GM12878 (cell line): Measurements from ENCODE around the gene PELO. TPM values are rescaled to one million over a fixed set of nuclear protein-coding genes. Genes with fewer than 3 reads are reported as not detected.

ENCODE experiments used
- CHD1 ChIP-seq: IDR thresholded peaks from 2 replicates; pipeline ENCODE4 v1.6.1; 2012; ENCODE audit warnings: low read depth, low read length, improper control_type of control experiment
- CREM ChIP-seq: IDR thresholded peaks from 2 replicates; pipeline ENCODE4 v1.6.1; 2014; ENCODE audit warnings: antibody characterized with exemption, low read depth
- EGR1 ChIP-seq, 2 experiments: IDR thresholded peaks; 1 replicate in 1 of 2; 2 replicates in 1 of 2; pipeline ENCODE4 v1.6.1; 2011 to 2012; ENCODE audit warnings: low read depth in 2 of 2, low read length in 2 of 2, borderline replicate concordance in 1 of 2, mild to moderate bottlenecking in 1 of 2, moderate library complexity in 1 of 2
- ETV6 ChIP-seq, 2 experiments: fragments of 450-650 bp in 1 of 2; IDR thresholded peaks in 1 of 2; conservative IDR thresholded peaks in 1 of 2; 2 replicates each; pipeline ENCODE4 v1.6.1; 2014; ENCODE audit warnings: antibody characterized with exemption in 1 of 2, borderline replicate concordance in 1 of 2, low read depth in 1 of 2, mild to moderate bottlenecking in 1 of 2, moderate library complexity in 1 of 2
- EZH2 ChIP-seq: IDR thresholded peaks from 2 replicates; pipeline ENCODE4 v1.6.1; 2012; ENCODE audit warnings: low read depth, mild to moderate bottlenecking, control low read depth, inconsistent platforms, low read length, borderline replicate concordance; ENCODE audit not compliant: control insufficient read depth
- MXI1 ChIP-seq: fragments of 150-350 bp; IDR thresholded peaks from 2 replicates; pipeline ENCODE4 v1.6.1; 2011; ENCODE audit warnings: low read depth, mild to moderate bottlenecking, inconsistent platforms, low read length, improper control_type of control experiment
- MYC ChIP-seq: IDR thresholded peaks from 2 replicates; pipeline ENCODE4 v1.6.1; 2011; ENCODE audit warnings: mild to moderate bottlenecking, low read length, moderate library complexity, inconsistent platforms; ENCODE audit not compliant: insufficient read depth, insufficient replicate concordance, insufficient read length, severe bottlenecking
- NBN ChIP-seq: fragments of 450-650 bp; IDR thresholded peaks from 2 replicates; pipeline ENCODE4 v1.6.1; 2016
- NR2F1 ChIP-seq: fragments of 450-650 bp; conservative IDR thresholded peaks from 2 replicates; pipeline ENCODE4 v1.6.1; 2017; ENCODE audit warnings: mild to moderate bottlenecking
- NRF1 ChIP-seq: conservative IDR thresholded peaks from 2 replicates; pipeline ENCODE4 v1.6.1; 2011; ENCODE audit warnings: mild to moderate bottlenecking, low read depth, low read length, improper control_type of control experiment
- PAX5 ChIP-seq: IDR thresholded peaks from 2 replicates; pipeline ENCODE4 v1.6.1; 2011; ENCODE audit warnings: low read depth, low read length, borderline replicate concordance
- POLR2AphosphoS5 ChIP-seq: IDR thresholded peaks from 2 replicates; pipeline ENCODE4 v1.6.1; 2011; ENCODE audit warnings: mild to moderate bottlenecking, low read length, inconsistent platforms
- RB1 ChIP-seq: fragments of 450-650 bp; formaldehyde crosslinking; IDR thresholded peaks from 2 replicates; pipeline ENCODE4 v1.6.1; 2017; ENCODE audit warnings: mild to moderate bottlenecking, borderline replicate concordance
- SRF ChIP-seq, 2 experiments: IDR thresholded peaks; 2 replicates each; pipeline ENCODE4 v1.6.1; 2011; ENCODE audit warnings: low read depth in 2 of 2, low read length in 2 of 2, mild to moderate bottlenecking in 1 of 2, moderate library complexity in 1 of 2
- TAF1 ChIP-seq: IDR thresholded peaks from 2 replicates; pipeline ENCODE4 v1.6.1; 2011; ENCODE audit warnings: mild to moderate bottlenecking, low read depth, low read length, borderline replicate concordance
- TBL1XR1 ChIP-seq: IDR thresholded peaks from 2 replicates; pipeline ENCODE4 v1.6.1; 2012; ENCODE audit warnings: low read depth, low read length, improper control_type of control experiment
- ZZZ3 ChIP-seq: IDR thresholded peaks from 2 replicates; pipeline ENCODE4 v1.6.1; 2011; ENCODE audit warnings: low read depth; ENCODE audit not compliant: control insufficient read depth, insufficient read length
- polyA plus RNA-seq, 11 experiments: library from polyadenylated mRNA; depleted of rRNA in 4 of 11; unstranded in 6 of 11; stranded (reverse) in 5 of 11; fragments of >200 nt; fragmentation: Nextera tagmentation in 4 of 11; fragmentation: Illumina TruSeq in 1 of 11; extraction: Ambion mirVana in 4 of 11; extraction: Trizol in 1 of 11; gene quantifications; 1 replicate in 1 of 11; 2 replicates in 10 of 11; pipeline versions ENCODE4 v1.2.1 to v1.2.3, GENCODE V29; 2011 to 2016; ENCODE audit warnings: inconsistent platforms in 2 of 11, missing spikeins in 2 of 11, low read depth in 1 of 11
- total RNA-seq, 4 experiments: library from RNA; depleted of rRNA in 3 of 4; stranded (reverse); fragments of >200 nt in 3 of 4; fragmentation: Illumina TruSeq in 1 of 4; extraction: Trizol in 1 of 4; gene quantifications; 2 replicates each; pipeline versions ENCODE4 v1.2.1 to v1.2.3, GENCODE V29; 2013 to 2021
- TF ChIP-seq, protein P1 (sequence below): fragments of 450-650 bp; IDR thresholded peaks from 2 replicates; pipeline ENCODE4 v1.6.1; 2017; ENCODE audit warnings: mild to moderate bottlenecking, moderate library complexity
- TF ChIP-seq, protein P2 (sequence below): IDR thresholded peaks from 2 replicates; pipeline ENCODE4 v1.6.1; 2011; ENCODE audit warnings: low read depth, low read length, improper control_type of control experiment, borderline replicate concordance
- TF ChIP-seq, protein P3 (sequence below): IDR thresholded peaks from 2 replicates; pipeline ENCODE4 v1.6.1; 2012; ENCODE audit warnings: low read length, inconsistent platforms
- TF ChIP-seq, protein P4 (sequence below): fragments of 450-650 bp; IDR thresholded peaks from 2 replicates; pipeline ENCODE4 v1.6.1; 2017; ENCODE audit warnings: borderline replicate concordance
- TF ChIP-seq, protein P5 (sequence below): IDR thresholded peaks from 2 replicates; pipeline ENCODE4 v1.6.1; 2011; ENCODE audit warnings: low read depth, mild to moderate bottlenecking, low read length, moderate library complexity, borderline replicate concordance; ENCODE audit errors: extremely low read depth

Gene PELO
- total and polyA plus RNA-seq, 10 of the 15 experiments (the other 5 are each of a cell fraction or from before 2014, with no cell fraction given), result 5.6 to 11.9 (median 8.7) TPM

DNA sequence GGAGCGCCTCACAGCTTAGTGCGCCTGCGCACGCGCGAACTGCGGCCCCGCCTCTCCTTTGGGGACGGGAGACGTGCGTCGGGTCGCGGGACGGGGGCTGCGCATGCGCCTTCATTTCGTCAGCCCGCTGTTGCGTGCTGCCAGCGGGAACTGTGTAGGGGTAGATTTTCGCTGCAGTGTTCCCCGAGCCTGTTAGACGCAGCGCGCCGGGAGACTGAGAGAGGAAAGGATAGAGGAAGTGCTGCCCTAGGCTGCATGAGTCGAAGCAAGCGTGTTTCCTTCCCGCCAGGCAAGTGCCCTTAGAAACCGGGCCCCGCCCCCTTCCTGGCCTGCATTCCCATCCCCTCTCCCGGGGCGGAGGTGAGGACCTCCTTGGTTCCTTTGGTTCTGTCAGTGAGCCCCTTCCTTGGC, 12.3 kb downstream of the PELO start (continued):
- TF ChIP-seq POLR2AphosphoS5, result peak; percentile 61
- TF ChIP-seq, protein P1, sequence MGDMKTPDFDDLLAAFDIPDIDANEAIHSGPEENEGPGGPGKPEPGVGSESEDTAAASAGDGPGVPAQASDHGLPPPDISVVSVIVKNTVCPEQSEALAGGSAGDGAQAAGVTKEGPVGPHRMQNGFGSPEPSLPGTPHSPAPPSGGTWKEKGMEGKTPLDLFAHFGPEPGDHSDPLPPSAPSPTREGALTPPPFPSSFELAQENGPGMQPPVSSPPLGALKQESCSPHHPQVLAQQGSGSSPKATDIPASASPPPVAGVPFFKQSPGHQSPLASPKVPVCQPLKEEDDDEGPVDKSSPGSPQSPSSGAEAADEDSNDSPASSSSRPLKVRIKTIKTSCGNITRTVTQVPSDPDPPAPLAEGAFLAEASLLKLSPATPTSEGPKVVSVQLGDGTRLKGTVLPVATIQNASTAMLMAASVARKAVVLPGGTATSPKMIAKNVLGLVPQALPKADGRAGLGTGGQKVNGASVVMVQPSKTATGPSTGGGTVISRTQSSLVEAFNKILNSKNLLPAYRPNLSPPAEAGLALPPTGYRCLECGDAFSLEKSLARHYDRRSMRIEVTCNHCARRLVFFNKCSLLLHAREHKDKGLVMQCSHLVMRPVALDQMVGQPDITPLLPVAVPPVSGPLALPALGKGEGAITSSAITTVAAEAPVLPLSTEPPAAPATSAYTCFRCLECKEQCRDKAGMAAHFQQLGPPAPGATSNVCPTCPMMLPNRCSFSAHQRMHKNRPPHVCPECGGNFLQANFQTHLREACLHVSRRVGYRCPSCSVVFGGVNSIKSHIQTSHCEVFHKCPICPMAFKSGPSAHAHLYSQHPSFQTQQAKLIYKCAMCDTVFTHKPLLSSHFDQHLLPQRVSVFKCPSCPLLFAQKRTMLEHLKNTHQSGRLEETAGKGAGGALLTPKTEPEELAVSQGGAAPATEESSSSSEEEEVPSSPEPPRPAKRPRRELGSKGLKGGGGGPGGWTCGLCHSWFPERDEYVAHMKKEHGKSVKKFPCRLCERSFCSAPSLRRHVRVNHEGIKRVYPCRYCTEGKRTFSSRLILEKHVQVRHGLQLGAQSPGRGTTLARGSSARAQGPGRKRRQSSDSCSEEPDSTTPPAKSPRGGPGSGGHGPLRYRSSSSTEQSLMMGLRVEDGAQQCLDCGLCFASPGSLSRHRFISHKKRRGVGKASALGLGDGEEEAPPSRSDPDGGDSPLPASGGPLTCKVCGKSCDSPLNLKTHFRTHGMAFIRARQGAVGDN, result peak; percentile 87
- TF ChIP-seq, protein P2, sequence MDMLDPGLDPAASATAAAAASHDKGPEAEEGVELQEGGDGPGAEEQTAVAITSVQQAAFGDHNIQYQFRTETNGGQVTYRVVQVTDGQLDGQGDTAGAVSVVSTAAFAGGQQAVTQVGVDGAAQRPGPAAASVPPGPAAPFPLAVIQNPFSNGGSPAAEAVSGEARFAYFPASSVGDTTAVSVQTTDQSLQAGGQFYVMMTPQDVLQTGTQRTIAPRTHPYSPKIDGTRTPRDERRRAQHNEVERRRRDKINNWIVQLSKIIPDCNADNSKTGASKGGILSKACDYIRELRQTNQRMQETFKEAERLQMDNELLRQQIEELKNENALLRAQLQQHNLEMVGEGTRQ, result no peak
- TF ChIP-seq MXI1, result no peak
- peak; percentile 5 for TF ChIP-seq MYC
- no peak for TF ChIP-seq CHD1
- peak; percentile 30; the same call in 1 of the 2 replicates for TF ChIP-seq PAX5
- 0 out of 2 replicates have a peak, but pooled peaks have one; percentile 5 for TF ChIP-seq NR2F1
- TF ChIP-seq RB1, result peak; percentile 90; the same call in 1 of the 2 replicates
- TF ChIP-seq, protein P3, sequence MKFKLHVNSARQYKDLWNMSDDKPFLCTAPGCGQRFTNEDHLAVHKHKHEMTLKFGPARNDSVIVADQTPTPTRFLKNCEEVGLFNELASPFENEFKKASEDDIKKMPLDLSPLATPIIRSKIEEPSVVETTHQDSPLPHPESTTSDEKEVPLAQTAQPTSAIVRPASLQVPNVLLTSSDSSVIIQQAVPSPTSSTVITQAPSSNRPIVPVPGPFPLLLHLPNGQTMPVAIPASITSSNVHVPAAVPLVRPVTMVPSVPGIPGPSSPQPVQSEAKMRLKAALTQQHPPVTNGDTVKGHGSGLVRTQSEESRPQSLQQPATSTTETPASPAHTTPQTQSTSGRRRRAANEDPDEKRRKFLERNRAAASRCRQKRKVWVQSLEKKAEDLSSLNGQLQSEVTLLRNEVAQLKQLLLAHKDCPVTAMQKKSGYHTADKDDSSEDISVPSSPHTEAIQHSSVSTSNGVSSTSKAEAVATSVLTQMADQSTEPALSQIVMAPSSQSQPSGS, result no peak
- TF ChIP-seq CREM, result peak; percentile 18; the same call in 1 of the 2 replicates
- TF ChIP-seq TBL1XR1, result no peak
- TF ChIP-seq EGR1 (IDR thresholded peaks at IDR 0.05; ENCODE audit: borderline replicate concordance in 1 of 2, low read depth in 2 of 2, low read length in 2 of 2), result peak in 1 of 2 experiments; percentile 47; a peak in 1 of 3 replicates
- 0 out of 2 replicates have a peak, but pooled peaks have one; percentile 34 for TF ChIP-seq NBN
- TF ChIP-seq ETV6 (conservative IDR thresholded peaks at IDR 0.05 in 1 of 2, IDR thresholded peaks at IDR 0.05 in 1 of 2; ENCODE audit: borderline replicate concordance in 1 of 2, low read depth in 1 of 2), result 0 out of 4 replicates have a peak, but pooled peaks of 1 of the 2 experiments have one; percentile 27
- TF ChIP-seq TAF1, result peak; percentile 83; the same call in 1 of the 2 replicates
- TF ChIP-seq, protein P4, sequence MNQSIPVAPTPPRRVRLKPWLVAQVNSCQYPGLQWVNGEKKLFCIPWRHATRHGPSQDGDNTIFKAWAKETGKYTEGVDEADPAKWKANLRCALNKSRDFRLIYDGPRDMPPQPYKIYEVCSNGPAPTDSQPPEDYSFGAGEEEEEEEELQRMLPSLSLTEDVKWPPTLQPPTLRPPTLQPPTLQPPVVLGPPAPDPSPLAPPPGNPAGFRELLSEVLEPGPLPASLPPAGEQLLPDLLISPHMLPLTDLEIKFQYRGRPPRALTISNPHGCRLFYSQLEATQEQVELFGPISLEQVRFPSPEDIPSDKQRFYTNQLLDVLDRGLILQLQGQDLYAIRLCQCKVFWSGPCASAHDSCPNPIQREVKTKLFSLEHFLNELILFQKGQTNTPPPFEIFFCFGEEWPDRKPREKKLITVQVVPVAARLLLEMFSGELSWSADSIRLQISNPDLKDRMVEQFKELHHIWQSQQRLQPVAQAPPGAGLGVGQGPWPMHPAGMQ, result no peak
- TF ChIP-seq SRF (IDR thresholded peaks at IDR 0.05; ENCODE audit: low read depth in 2 of 2, low read length in 2 of 2), result 0 out of 4 replicates have a peak, but pooled peaks of 1 of the 2 experiments have one; percentile 28
- TF ChIP-seq, protein P5, sequence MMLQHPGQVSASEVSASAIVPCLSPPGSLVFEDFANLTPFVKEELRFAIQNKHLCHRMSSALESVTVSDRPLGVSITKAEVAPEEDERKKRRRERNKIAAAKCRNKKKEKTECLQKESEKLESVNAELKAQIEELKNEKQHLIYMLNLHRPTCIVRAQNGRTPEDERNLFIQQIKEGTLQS, result 0 out of 2 replicates have a peak, but pooled peaks have one; percentile 31
- no peak for TF ChIP-seq EZH2
- no peak for TF ChIP-seq ZZZ3
- peak; percentile 94 for TF ChIP-seq NRF1
